Adrenal gland (tissue), 12 donors: ENCODE data around the gene FLNA. TPM values are rescaled to one million over a fixed set of nuclear protein-coding genes. Genes with fewer than 3 reads are reported as not detected.

ENCODE experiments used
- DNase-seq, 7 donors: peaks; one replicate each; pipeline ENCODE4 v3.0.0-alpha.2; 2019 to 2020
- H3K27ac ChIP-seq, 5 donors: fragments of 200-600 bp; sonication (generic) in 4 of 5; 1 replicate in 3 of 5; 2 replicates in 2 of 5; pipeline versions ENCODE4 v1.5.1 to v1.8.0; 2016 to 2020; ENCODE audit warnings: mild to moderate bottlenecking in 1 of 5
- H3K27me3 ChIP-seq: fragments of 200-600 bp; 2 replicates; pipeline ENCODE4 v1.8.0; 2021
- H3K36me3 ChIP-seq, 2 donors: fragments of 200-600 bp; replicated peaks in 1 of 2; 1 replicate in 1 of 2; 2 replicates in 1 of 2; pipeline versions ENCODE4 v1.5.1 to v1.8.0; 2018 to 2022
- H3K4me1 ChIP-seq, 2 donors: fragments of 200-600 bp; replicated peaks in 1 of 2; 1 replicate in 1 of 2; 2 replicates in 1 of 2; pipeline versions ENCODE4 v1.5.1 to v1.8.0; 2018 to 2021
- H3K4me3 ChIP-seq, 4 donors: fragments of 200-600 bp; sonication (generic) in 3 of 4; one replicate each; pipeline ENCODE4 v1.5.1; 2016 to 2018
- H3K9me3 ChIP-seq, 3 donors: fragments of 200-600 bp; sonication (generic) in 1 of 3; replicated peaks in 1 of 3; 1 replicate in 2 of 3; 2 replicates in 1 of 3; pipeline versions ENCODE4 v1.5.1 to v1.8.0; 2016 to 2021
- POLR2A ChIP-seq, 2 donors: fragments of 450-650 bp; IDR thresholded peaks; one replicate each; pipeline ENCODE4 v1.6.1; 2017; ENCODE audit warnings: antibody characterized with exemption in 2 of 2, mild to moderate bottlenecking in 2 of 2, moderate library complexity in 1 of 2
- WGBS, 4 donors: extraction: QIAGEN DNeasy Blood & Tissue Kit in 2 of 4; methylation state at CpG; one replicate each; pipeline versions ENCODE4 v1.1.5 to v1.1.7; 2013 to 2017; 5-methylcytosine and 5-hydroxymethylcytosine counted together
- intact Hi-C, 2 donors: fragments of 100-400 bp; cut with DNase I; formaldehyde crosslinking; loops; one replicate each; pipeline versions ENCODE4 v1.14.1 to v1.15.0; 2022 to 2023
- polyA plus RNA-seq, 3 donors: library from polyadenylated mRNA; stranded (reverse); fragments of 200-250 nt in 2 of 3; fragments of 350-450 nt in 1 of 3; fragmentation: Illumina TruSeq in 1 of 3; extraction: RNeasy Lipid Tissue Mini Kit (QIAGEN cat#74804) in 1 of 3; gene quantifications; one replicate each; pipeline ENCODE4 v1.2.3, GENCODE V29; 2013 to 2014
- total RNA-seq, 9 donors: library from RNA; depleted of rRNA in 4 of 9; stranded (reverse); fragments of >200 nt in 4 of 9; fragments of 120-200 nt in 1 of 9; fragmentation: NEBNext Ultra II Directional in 1 of 9; extraction: Animal tissue kit (Norgen Biotek cat#: 25700) in 1 of 9; gene quantifications; one replicate each; pipeline versions ENCODE4 v1.1.0 to v1.2.4, GENCODE V29; 2013 to 2023
- TF ChIP-seq, protein P1 (sequence below), 6 experiments: fragments of 450-650 bp in 4 of 6; fragments of 200-600 bp in 2 of 6; sonication (generic) in 1 of 6; IDR thresholded peaks; 1 replicate in 5 of 6; 2 replicates in 1 of 6; pipeline versions ENCODE4 v1.5.1 to v1.8.0; 2016 to 2021; ENCODE audit warnings: antibody characterized with exemption in 6 of 6, mild to moderate bottlenecking in 2 of 6, moderate library complexity in 1 of 6
- donor health status: healthy with polysubstance abuse.
- donor health status: Bipolar disorder and iron deficiency.
- donor health status: DM: yes; HTN: yes; CAD: no.
- donor health status: DM: no; HTN: no; CAD: no.
- donor health status: DM: no; HTN: no; CAD: no.
- donor health status: DM: yes; HTN: yes; CAD: no.

FLNA gene
- total and polyA plus RNA-seq, 12 donors: 57.0 to 979 (median 504) TPM

DNA sequence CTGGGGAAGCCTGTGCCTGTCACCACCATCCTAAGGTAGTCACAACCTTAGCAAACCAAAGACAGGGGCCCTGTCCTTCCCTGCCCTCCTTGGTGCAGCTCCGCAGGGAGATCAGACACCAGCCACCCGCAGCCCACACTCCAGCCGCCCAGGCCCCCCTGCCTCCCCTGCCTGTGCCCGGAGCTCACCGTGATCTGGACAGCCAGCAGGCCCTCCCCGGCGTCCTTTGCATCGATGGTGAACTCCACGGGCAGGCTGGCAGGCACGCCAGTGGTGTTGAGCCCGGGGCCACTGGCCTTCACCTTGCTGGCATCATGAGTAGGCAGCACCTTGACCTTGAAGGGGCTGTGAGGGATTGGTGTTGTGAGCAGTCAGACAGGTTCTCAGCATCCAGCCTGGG is 16.4 kb downstream of the FLNA start:
- WGBS, 4 donors: 73 to 81% (median 80%) methylated on average over 3 to 11 of the region's 11 CpGs; no CpG with 5 or more reads in 1 of the 4 donors
- Histone ChIP-seq H3K27ac (no peak overlapping the region), H3K4me1 (no peaks in the 10 kb centered on the region)

DNA sequence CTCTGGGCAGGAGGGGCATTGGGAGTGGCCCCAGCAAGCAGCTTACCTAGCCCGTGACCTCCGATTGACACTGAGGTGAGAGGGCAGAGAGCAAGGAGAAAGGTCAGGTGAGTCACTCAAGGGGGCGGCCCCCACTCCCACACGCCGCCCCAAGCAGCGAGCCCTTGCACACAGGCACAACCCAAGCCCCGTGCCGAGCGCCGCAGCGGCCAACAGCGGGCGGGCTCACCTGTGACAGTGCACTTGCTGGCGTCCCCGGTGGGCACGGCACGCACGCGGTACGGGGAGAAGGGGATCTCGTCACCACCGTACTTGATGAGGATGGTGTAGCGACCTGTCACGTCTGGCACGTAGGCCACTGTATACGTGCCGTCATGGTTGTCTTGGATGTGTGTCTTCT is 17.2 kb downstream of the FLNA start:
- WGBS, 4 donors: 89 to 95% (median 94%) methylated on average over 25 to 27 of the region's 27 CpGs; no CpG with 5 or more reads in 1 of the 4 donors
- intact Hi-C loops: no loop called here
- DNase-seq: no peak
- TF ChIP-seq, protein P1, sequence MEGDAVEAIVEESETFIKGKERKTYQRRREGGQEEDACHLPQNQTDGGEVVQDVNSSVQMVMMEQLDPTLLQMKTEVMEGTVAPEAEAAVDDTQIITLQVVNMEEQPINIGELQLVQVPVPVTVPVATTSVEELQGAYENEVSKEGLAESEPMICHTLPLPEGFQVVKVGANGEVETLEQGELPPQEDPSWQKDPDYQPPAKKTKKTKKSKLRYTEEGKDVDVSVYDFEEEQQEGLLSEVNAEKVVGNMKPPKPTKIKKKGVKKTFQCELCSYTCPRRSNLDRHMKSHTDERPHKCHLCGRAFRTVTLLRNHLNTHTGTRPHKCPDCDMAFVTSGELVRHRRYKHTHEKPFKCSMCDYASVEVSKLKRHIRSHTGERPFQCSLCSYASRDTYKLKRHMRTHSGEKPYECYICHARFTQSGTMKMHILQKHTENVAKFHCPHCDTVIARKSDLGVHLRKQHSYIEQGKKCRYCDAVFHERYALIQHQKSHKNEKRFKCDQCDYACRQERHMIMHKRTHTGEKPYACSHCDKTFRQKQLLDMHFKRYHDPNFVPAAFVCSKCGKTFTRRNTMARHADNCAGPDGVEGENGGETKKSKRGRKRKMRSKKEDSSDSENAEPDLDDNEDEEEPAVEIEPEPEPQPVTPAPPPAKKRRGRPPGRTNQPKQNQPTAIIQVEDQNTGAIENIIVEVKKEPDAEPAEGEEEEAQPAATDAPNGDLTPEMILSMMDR (IDR thresholded peaks at IDR 0.05): no peak
- no peak for TF ChIP-seq POLR2A (IDR thresholded peaks at IDR 0.05)
- H3K4me1 ChIP-seq: no peaks in the 10 kb centered on the region
- no peak overlapping the region for H3K27ac ChIP-seq
- no peaks in the 10 kb centered on the region for H3K9me3 ChIP-seq
- H3K36me3 ChIP-seq: peaks cover 0 to 94% of the 10 kb centered on the region in 2 donors
- H3K27me3 ChIP-seq: no peaks in the 10 kb centered on the region
- no peak overlapping the region for H3K4me3 ChIP-seq

More for the DNA sequence above, 16.4 kb downstream of the FLNA start:
- TF ChIP-seq, protein P1 (IDR thresholded peaks at IDR 0.05): no peak
- no peak for TF ChIP-seq POLR2A (IDR thresholded peaks at IDR 0.05)
- Histone ChIP-seq H3K9me3 (no peaks in the 10 kb centered on the region), H3K27me3 (no peaks in the 10 kb centered on the region), H3K36me3 (peaks cover 0 to 94% of the 10 kb centered on the region in 2 donors), H3K4me3 (no peak overlapping the region)
- no peak for DNase-seq
- intact Hi-C loops: no loop called here

DNA sequence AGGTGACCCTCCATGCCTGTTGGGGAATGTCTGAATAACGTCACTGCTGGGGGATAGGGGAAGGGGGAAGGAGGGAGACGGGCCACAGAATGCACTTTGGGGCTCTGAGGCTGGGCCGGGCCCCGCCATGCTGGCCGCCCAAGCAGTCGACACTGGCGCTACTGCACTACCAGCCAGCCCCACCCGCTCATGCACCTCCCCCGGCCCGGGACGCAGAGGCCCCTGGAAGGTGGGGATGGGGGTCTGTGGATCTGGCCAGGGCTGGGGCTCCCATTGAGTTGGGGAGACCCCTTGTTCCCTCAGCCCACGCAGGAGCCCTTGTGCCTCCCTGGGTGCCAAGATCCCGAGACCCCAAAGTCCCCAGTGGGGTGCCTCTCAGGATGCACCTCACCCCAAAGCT is 17.8 kb downstream of the FLNA start:
- Histone ChIP-seq H3K4me3 (no peak overlapping the region), H3K9me3 (no peaks in the 10 kb centered on the region), H3K27me3 (no peaks in the 10 kb centered on the region), H3K27ac (no peak overlapping the region), H3K36me3 (peaks cover 0 to 94% of the 10 kb centered on the region in 2 donors), H3K4me1 (no peaks in the 10 kb centered on the region)
- intact Hi-C loops: no loop called here
- TF ChIP-seq, protein P1 (IDR thresholded peaks at IDR 0.05): no peak
- no peak for DNase-seq
- 68 to 100% (median 85%) methylated on average over 1 to 13 of the region's 13 CpGs for WGBS, 4 donors

DNA sequence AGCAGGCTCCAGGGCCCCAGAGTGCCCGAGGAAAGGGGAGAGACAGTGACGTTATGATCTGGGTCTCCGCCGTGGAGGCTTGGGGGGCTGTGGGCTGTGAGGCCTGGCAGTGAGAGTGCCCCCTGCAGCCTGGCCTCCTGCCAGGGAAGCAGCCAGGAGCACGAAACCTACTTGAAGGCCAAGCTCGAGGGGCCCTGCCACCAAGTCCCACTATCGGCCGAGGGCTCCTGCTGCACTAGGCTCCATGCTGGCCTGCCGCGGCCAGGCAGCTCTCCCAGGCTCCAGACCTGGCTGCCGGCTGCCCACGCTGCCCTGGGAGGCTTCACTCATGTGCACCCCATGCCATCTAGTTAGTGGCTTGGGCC is 18.7 kb downstream of the FLNA start:
- no peak for DNase-seq
- peaks cover 0 to 97% of the 10 kb centered on the region in 2 donors for H3K36me3 ChIP-seq
- H3K9me3 ChIP-seq: no peaks in the 10 kb centered on the region
- TF ChIP-seq, protein P1 (IDR thresholded peaks at IDR 0.05): no peak
- TF ChIP-seq POLR2A (IDR thresholded peaks at IDR 0.05): no peak
- intact Hi-C loops: no loop called here
- 73 to 85% (median 77%) methylated on average over 8 to 12 of the region's 12 CpGs; no CpG with 5 or more reads in 1 of the 4 donors for WGBS, 4 donors
- no peak overlapping the region for H3K27ac ChIP-seq
- H3K27me3 ChIP-seq: no peaks in the 10 kb centered on the region
- H3K4me1 ChIP-seq: no peaks in the 10 kb centered on the region
- no peak overlapping the region for H3K4me3 ChIP-seq
